ENCODE data around the gene TEK. TPM values are rescaled to one million over a fixed set of nuclear protein-coding genes. Genes with fewer than 3 reads are reported as not detected.

Gene TEK
- total and polyA plus RNA-seq, 9 of the 15 experiments (the other 6 are each of a cell fraction or from before 2014, with no cell fraction given): 0.03 to 0.13 (median 0.06) TPM

- FAIRE-seq (no peak), DNase-seq (ENCODE audit: extremely low read depth in 1 of 4, low spot score in 3 of 4) (no peak), ATAC-seq (no peak)
- no peak for TF ChIP-seq EGR1 (conservative IDR thresholded peaks at IDR 0.05)
- Histone ChIP-seq H3K79me2 (ENCODE audit: control insufficient read depth, insufficient read depth, low read length) (no peaks in the 10 kb centered on the region), H2AFZ (ENCODE audit: low read depth, low read length) (no peak overlapping the region), H3K36me3 (ENCODE audit: control insufficient read depth, insufficient read depth, low read length) (no peaks in the 10 kb centered on the region), H3K4me3 (no peak overlapping the region), H3K4me1 (replicated peaks in 1 of 2; ENCODE audit: control insufficient read depth in 2 of 2, insufficient read depth in 2 of 2, low read length in 2 of 2) (no peaks in the 10 kb centered on the region), H3K9me3 (replicated peaks; ENCODE audit: control insufficient read depth, insufficient read depth, low read depth, low read length) (no peaks in the 10 kb centered on the region), H3K27ac (ENCODE audit: extremely low read depth, low read depth, low read length) (no peak overlapping the region), H3K9ac (ENCODE audit: insufficient read depth in 1 of 2, low read depth in 2 of 2, low read length in 2 of 2) (no peak overlapping the region), H3K27me3 (ENCODE audit: control insufficient read depth in 2 of 2, insufficient read depth in 2 of 2, low read length in 2 of 2) (no peaks in the 10 kb centered on the region), H3K4me2 (ENCODE audit: insufficient read depth, low read length) (no peak overlapping the region), H4K20me1 (replicated peaks; ENCODE audit: control insufficient read depth, insufficient read depth, low read length) (no peaks in the 10 kb centered on the region), H3K9me1 (ENCODE audit: control insufficient read depth, insufficient read depth, low read length) (no peaks in the 10 kb centered on the region)
- ChIA-PET CTCF (ENCODE audit: low intra/inter-chr PET ratio) (no interaction called here), POLR2A (no interaction called here)
- in situ Hi-C loops (cut with MboI): no loop called here
- no TSS peak for BruUV-seq (replicated peaks)
- 0% methylated on average over 1 of the region's 2 CpGs for WGBS (ENCODE audit: insufficient coverage, low coverage, missing lambda C conversion rate)
- intact Hi-C loops (cut with micrococcal nuclease): no loop called here
Measured at GRCh38 chr9:27126670-27127069, 17.6 kb downstream of the TEK start.

GRCh38 chr9:27129221-27129620 lies 20.2 kb downstream of the TEK start:
- Histone ChIP-seq H3K27ac (ENCODE audit: extremely low read depth, low read depth, low read length) (no peak overlapping the region), H3K79me2 (ENCODE audit: control insufficient read depth, insufficient read depth, low read length) (no peaks in the 10 kb centered on the region), H2AFZ (ENCODE audit: low read depth, low read length) (no peak overlapping the region), H3K4me2 (ENCODE audit: insufficient read depth, low read length) (no peak overlapping the region), H3K4me3 (no peak overlapping the region), H3K9me3 (replicated peaks; ENCODE audit: control insufficient read depth, insufficient read depth, low read depth, low read length) (no peaks in the 10 kb centered on the region), H3K36me3 (ENCODE audit: control insufficient read depth, insufficient read depth, low read length) (no peaks in the 10 kb centered on the region), H4K20me1 (replicated peaks; ENCODE audit: control insufficient read depth, insufficient read depth, low read length) (no peaks in the 10 kb centered on the region), H3K27me3 (ENCODE audit: control insufficient read depth in 2 of 2, insufficient read depth in 2 of 2, low read length in 2 of 2) (no peaks in the 10 kb centered on the region), H3K9ac (ENCODE audit: insufficient read depth in 1 of 2, low read depth in 2 of 2, low read length in 2 of 2) (no peak overlapping the region), H3K4me1 (replicated peaks in 1 of 2; ENCODE audit: control insufficient read depth in 2 of 2, insufficient read depth in 2 of 2, low read length in 2 of 2) (no peaks in the 10 kb centered on the region), H3K9me1 (ENCODE audit: control insufficient read depth, insufficient read depth, low read length) (no peaks in the 10 kb centered on the region)
- ChIA-PET CTCF (ENCODE audit: low intra/inter-chr PET ratio) (no interaction called here), POLR2A (no interaction called here)
- intact Hi-C loops (cut with micrococcal nuclease): no loop called here
- ATAC-seq (no peak), DNase-seq (ENCODE audit: extremely low read depth in 1 of 4, low spot score in 3 of 4) (no peak), FAIRE-seq (no peak)
- BruUV-seq (replicated peaks): no TSS peak
- in situ Hi-C loops (cut with MboI): no loop called here
- WGBS (ENCODE audit: insufficient coverage, low coverage, missing lambda C conversion rate): 0% methylated on average over 1 of the region's 1 CpG
- TF ChIP-seq BCOR (IDR thresholded peaks at IDR 0.05): no peak
- TF ChIP-seq EP400 (IDR thresholded peaks at IDR 0.05): no peak
- no peak for TF ChIP-seq SP1 (CRISPR knock-in tag; IDR thresholded peaks at IDR 0.05)
- no peak for TF ChIP-seq HMGXB4 (CRISPR knock-in tag; IDR thresholded peaks at IDR 0.05)
- no peak for TF ChIP-seq RBM15 (IDR thresholded peaks at IDR 0.05; ENCODE audit: insufficient read depth, low read length)
- TF ChIP-seq ZFP91 (CRISPR knock-in tag; IDR thresholded peaks at IDR 0.05): no peak
- no peak for TF ChIP-seq ZNF707 (CRISPR knock-in tag; conservative IDR thresholded peaks at IDR 0.05)
- TF ChIP-seq DEAF1 (CRISPR knock-in tag; IDR thresholded peaks at IDR 0.05): no peak
- no peak for TF ChIP-seq GATAD2A (IDR thresholded peaks at IDR 0.05)
- TF ChIP-seq DPF2 (IDR thresholded peaks at IDR 0.05): no peak
- TF ChIP-seq THRA (IDR thresholded peaks at IDR 0.05): no peak
